ENCODE results near the gene SYDE2. TPM values are rescaled to one million over a fixed set of nuclear protein-coding genes. Genes with fewer than 3 reads are reported as not detected.

SYDE2 gene
- total and polyA plus RNA-seq, 2 experiments from 2014 or later: 5.5 to 14.9 TPM

- Histone ChIP-seq H3K4me3 (no peak overlapping the region), H2AFZ (no peak overlapping the region), H3K79me2 (peaks cover 8% of the 10 kb centered on the region), H3K4me2 (no peak overlapping the region), H3K27ac (no peak overlapping the region), H3K36me3 (replicated peaks; ENCODE audit: insufficient read depth, low read depth) (no peaks in the 10 kb centered on the region), H4K20me1 (ENCODE audit: insufficient read depth, poor library complexity, severe bottlenecking) (no peaks in the 10 kb centered on the region), H3K4me1 (ENCODE audit: insufficient read depth) (no peaks in the 10 kb centered on the region), H3K9me3 (ENCODE audit: low read depth) (no peaks in the 10 kb centered on the region), H3K9me2 (replicated peaks; ENCODE audit: insufficient read depth) (no peaks in the 10 kb centered on the region), H3K27me3 (no peaks in the 10 kb centered on the region)
- no peak for TF ChIP-seq EZH2phosphoT487 (IDR thresholded peaks at IDR 0.05; ENCODE audit: low read depth, severe bottlenecking, unreplicated experiment)
- TF ChIP-seq CTCF (IDR thresholded peaks at IDR 0.05; ENCODE audit: poor library complexity): no peak
- no peak for TF ChIP-seq EZH2 (IDR thresholded peaks at IDR 0.05; ENCODE audit: borderline replicate concordance)
- WGBS (ENCODE audit: low lambda C conversion rate, missing lambda C conversion rate): 86% methylated on average over 2 of the region's 2 CpGs
- DNase-seq (ENCODE audit: low spot score): no peak
These were observed 19.9 kb downstream of the SYDE2 start for GRCh38 chr1:85180869-85181268.

GRCh38 chr1:85179522-85179921 is 21.3 kb downstream of the SYDE2 start:
- 88% methylated on average over 2 of the region's 2 CpGs for WGBS (ENCODE audit: low lambda C conversion rate, missing lambda C conversion rate)
- H3K27me3 ChIP-seq: no peaks in the 10 kb centered on the region
- no peaks in the 10 kb centered on the region for H3K4me1 ChIP-seq (ENCODE audit: insufficient read depth)
- H3K9me3 ChIP-seq (ENCODE audit: low read depth): no peaks in the 10 kb centered on the region
- H3K27ac ChIP-seq: no peak overlapping the region
- DNase-seq (ENCODE audit: low spot score): no peak
- no peak for TF ChIP-seq EZH2 (IDR thresholded peaks at IDR 0.05; ENCODE audit: borderline replicate concordance)
- TF ChIP-seq EZH2phosphoT487 (IDR thresholded peaks at IDR 0.05; ENCODE audit: low read depth, severe bottlenecking, unreplicated experiment): no peak
- no peak for TF ChIP-seq CTCF (IDR thresholded peaks at IDR 0.05; ENCODE audit: poor library complexity)
- H3K4me2 ChIP-seq: no peak overlapping the region
- no peak overlapping the region for H2AFZ ChIP-seq
- no peaks in the 10 kb centered on the region for H3K9me2 ChIP-seq (replicated peaks; ENCODE audit: insufficient read depth)
- H3K4me3 ChIP-seq: no peak overlapping the region
- no peaks in the 10 kb centered on the region for H4K20me1 ChIP-seq (ENCODE audit: insufficient read depth, poor library complexity, severe bottlenecking)
- peaks cover 8% of the 10 kb centered on the region for H3K79me2 ChIP-seq
- H3K36me3 ChIP-seq (replicated peaks; ENCODE audit: insufficient read depth, low read depth): no peaks in the 10 kb centered on the region

- TF ChIP-seq CTCF (IDR thresholded peaks at IDR 0.05; ENCODE audit: poor library complexity): no peak
- no peak for TF ChIP-seq EZH2phosphoT487 (IDR thresholded peaks at IDR 0.05; ENCODE audit: low read depth, severe bottlenecking, unreplicated experiment)
- no peak for TF ChIP-seq EZH2 (IDR thresholded peaks at IDR 0.05; ENCODE audit: borderline replicate concordance)
- Histone ChIP-seq H3K27ac (no peak overlapping the region), H3K9me2 (replicated peaks; ENCODE audit: insufficient read depth) (no peaks in the 10 kb centered on the region), H3K4me3 (no peak overlapping the region), H4K20me1 (ENCODE audit: insufficient read depth, poor library complexity, severe bottlenecking) (no peaks in the 10 kb centered on the region), H3K9me3 (ENCODE audit: low read depth) (no peaks in the 10 kb centered on the region), H3K27me3 (no peaks in the 10 kb centered on the region), H2AFZ (no peak overlapping the region), H3K4me1 (ENCODE audit: insufficient read depth) (no peaks in the 10 kb centered on the region), H3K36me3 (replicated peaks; ENCODE audit: insufficient read depth, low read depth) (no peaks in the 10 kb centered on the region), H3K79me2 (peaks cover 8% of the 10 kb centered on the region), H3K4me2 (no peak overlapping the region)
- WGBS (ENCODE audit: low lambda C conversion rate, missing lambda C conversion rate): 93% methylated on average over 2 of the region's 2 CpGs
- no peak for DNase-seq (ENCODE audit: low spot score)
These were observed 22.4 kb downstream of the SYDE2 start for GRCh38 chr1:85178396-85178795.

GRCh38 chr1:85174503-85174902 is 26.3 kb downstream of the SYDE2 start:
- H2AFZ ChIP-seq: no peak overlapping the region
- no peaks in the 10 kb centered on the region for H3K4me1 ChIP-seq (ENCODE audit: insufficient read depth)
- no peaks in the 10 kb centered on the region for H3K27me3 ChIP-seq
- no peak for DNase-seq (ENCODE audit: low spot score)
- H3K4me2 ChIP-seq: no peak overlapping the region
- H3K9me3 ChIP-seq (ENCODE audit: low read depth): no peaks in the 10 kb centered on the region
- no peaks in the 10 kb centered on the region for H3K9me2 ChIP-seq (replicated peaks; ENCODE audit: insufficient read depth)
- no peak for TF ChIP-seq EZH2phosphoT487 (IDR thresholded peaks at IDR 0.05; ENCODE audit: low read depth, severe bottlenecking, unreplicated experiment)
- no peak for TF ChIP-seq CTCF (IDR thresholded peaks at IDR 0.05; ENCODE audit: poor library complexity)
- TF ChIP-seq EZH2 (IDR thresholded peaks at IDR 0.05; ENCODE audit: borderline replicate concordance): no peak
- WGBS (ENCODE audit: low lambda C conversion rate, missing lambda C conversion rate): 100% methylated on average over 1 of the region's 1 CpG
- H3K4me3 ChIP-seq: no peak overlapping the region
- H3K36me3 ChIP-seq (replicated peaks; ENCODE audit: insufficient read depth, low read depth): no peaks in the 10 kb centered on the region
- H3K79me2 ChIP-seq: peaks cover 8% of the 10 kb centered on the region
- no peaks in the 10 kb centered on the region for H4K20me1 ChIP-seq (ENCODE audit: insufficient read depth, poor library complexity, severe bottlenecking)
- H3K27ac ChIP-seq: no peak overlapping the region

All from hepatocyte (in vitro differentiated cells).